ENCODE results near the gene STK24.
"Not testable (repeated sequence)": the region's sequence is repeated elsewhere in the genome, so short reads cannot be mapped to it uniquely, and the experiment has no call there.

Gene STK24

DNA sequence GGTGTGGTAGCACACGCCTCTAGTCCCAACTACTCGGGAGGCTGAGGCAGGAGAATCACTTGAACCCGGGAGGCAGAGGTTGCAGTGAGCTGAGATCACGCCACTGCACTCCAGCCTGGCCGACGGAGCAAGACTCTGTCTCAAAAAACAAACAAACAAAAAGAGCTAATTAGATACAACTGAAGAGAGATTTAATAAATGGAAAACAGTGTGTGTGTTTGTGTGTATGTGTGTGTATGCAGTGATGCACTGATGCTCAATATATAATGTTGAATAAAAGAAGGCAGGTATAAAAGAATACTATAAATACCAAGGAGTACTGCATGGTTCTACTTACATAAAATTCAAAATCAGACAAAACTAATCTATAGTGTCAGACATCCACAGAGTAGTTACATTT is 13.6 kb upstream of the STK24 start:
- DNase-seq (ENCODE audit: low spot score in 2 of 2); H3K27me3 Mint-ChIP-seq; H3K27ac Mint-ChIP-seq: not testable (repeated sequence)

DNA sequence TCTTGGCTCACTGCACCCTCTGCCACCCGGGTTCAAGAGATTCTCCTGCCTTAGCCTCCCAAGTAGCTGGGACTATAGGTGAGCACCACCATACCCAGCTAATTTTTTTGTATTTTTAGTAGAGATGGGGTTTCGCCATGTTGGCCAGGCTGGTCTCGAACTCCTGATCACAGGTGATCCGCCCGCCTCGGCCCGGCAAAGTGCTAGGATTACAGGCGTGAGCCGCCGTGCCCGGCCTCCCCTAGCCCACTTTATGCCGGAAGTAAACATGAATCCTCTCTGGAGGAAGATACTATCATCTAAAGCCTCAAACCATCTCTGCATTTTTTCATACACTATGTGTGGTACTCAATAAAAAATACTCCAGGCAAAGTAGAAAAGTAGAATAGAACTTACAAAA is 12.6 kb upstream of the STK24 start:
- H3K36me3 Mint-ChIP-seq; H3K4me1 Mint-ChIP-seq; H3K9me3 Mint-ChIP-seq; ATAC-seq (ENCODE audit: low read depth); H3K27ac Mint-ChIP-seq; DNase-seq (ENCODE audit: low spot score in 2 of 2); H3K4me3 Mint-ChIP-seq; H3K27me3 Mint-ChIP-seq: not testable (repeated sequence)

More for the DNA sequence above, 13.6 kb upstream of the STK24 start:
- not testable (repeated sequence) for ATAC-seq (ENCODE audit: low read depth); H3K4me1 Mint-ChIP-seq; H3K4me3 Mint-ChIP-seq; H3K36me3 Mint-ChIP-seq; H3K9me3 Mint-ChIP-seq

DNA sequence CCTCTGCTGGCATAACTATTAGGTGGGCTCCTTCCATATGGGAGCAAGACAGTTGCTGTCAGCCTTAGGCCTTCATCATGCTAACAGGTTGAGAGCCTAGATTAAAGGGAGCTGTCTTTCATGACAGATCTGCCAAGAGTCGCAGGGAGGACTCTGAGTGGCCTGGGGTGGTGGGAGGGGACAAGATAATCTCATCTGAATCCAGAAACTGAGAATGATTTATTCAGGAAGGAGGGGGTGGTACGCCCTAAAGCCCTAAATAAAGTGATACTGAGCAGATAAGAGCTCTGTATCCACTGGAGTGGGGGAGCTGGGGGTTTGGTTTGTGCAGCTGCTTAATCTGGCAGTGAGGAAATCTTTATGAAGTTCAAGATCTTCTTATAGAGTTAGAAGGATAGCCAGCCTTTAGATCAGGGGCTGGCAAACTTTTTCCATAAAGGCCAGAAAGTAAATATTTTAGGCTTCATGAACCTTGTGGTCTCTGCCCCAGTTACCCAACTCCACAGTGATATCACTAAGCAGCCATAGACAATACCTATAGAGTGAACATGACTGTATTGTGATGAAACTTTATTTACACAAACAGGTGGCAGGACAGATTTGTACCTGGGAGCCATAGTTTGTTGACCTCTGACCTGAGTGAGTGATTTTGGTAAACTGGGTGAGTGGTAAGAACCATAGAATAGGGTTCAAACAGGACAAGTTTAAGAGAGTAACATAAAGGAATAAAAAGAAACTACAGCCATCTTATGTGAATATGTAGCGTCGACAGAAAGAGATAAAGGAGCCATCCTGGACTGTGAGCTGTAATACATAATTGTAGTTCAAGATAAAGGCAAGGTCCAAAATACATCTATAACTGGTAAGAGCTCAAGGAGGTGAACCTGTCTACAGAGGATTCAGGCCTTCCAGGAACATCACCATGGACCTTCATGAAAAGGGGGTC is 9.8 kb upstream of the STK24 start:
- Mint-ChIP-seq H3K4me1 (no peaks in the 10 kb centered on the region), H3K27me3 (no peaks in the 10 kb centered on the region), H3K4me3 (no peak overlapping the region), H3K27ac (no peak overlapping the region), H3K9me3 (peaks cover 4% of the 10 kb centered on the region), H3K36me3 (no peaks in the 10 kb centered on the region)
- DNase-seq (ENCODE audit: low spot score in 2 of 2) (no peak), ATAC-seq (ENCODE audit: low read depth) (no peak)

DNA sequence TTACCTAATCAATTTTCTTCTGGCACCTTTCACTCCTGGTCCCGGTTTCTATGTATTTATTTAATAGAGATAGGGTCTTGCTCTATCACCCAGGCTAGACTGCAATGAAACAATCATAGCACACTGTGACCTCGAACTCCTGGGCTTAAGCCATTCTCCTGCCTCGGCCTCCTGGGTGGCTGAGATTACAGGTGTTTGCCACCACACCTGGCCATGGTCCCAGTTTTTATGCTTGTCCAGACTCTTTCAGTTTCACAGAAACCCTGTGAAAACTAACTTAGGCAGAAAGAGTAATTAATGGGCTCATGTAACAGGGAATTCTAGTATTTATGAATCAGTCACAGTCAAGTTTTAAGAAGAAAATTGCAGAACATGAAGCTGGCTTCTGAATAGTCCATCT is 9.0 kb upstream of the STK24 start:
- no peaks in the 10 kb centered on the region for H3K4me1 Mint-ChIP-seq
- DNase-seq (ENCODE audit: low spot score in 2 of 2) (no peak), ATAC-seq (ENCODE audit: low read depth) (no peak)
- H3K9me3 Mint-ChIP-seq: peaks cover 4% of the 10 kb centered on the region
- H3K27me3 Mint-ChIP-seq: no peaks in the 10 kb centered on the region
- no peaks in the 10 kb centered on the region for H3K36me3 Mint-ChIP-seq
- H3K4me3 Mint-ChIP-seq: no peak overlapping the region
- no peak overlapping the region for H3K27ac Mint-ChIP-seq

DNA sequence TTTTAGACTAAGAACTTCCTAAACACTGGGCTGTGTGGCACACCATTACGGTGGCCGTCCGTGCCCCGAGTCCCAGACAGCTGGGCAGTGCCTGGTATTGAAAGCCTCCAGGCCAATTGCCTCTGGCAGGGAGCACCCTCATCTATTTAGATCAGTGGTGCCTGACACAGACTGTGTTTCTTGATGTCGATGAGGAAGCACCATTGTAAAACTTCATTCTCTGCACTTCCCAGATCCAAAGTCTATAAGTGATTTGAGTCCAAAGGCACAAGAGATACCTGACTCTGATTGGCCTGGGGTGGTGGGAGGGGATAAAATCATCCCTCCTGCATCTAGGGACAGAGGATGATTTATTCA is 8.5 kb upstream of the STK24 start:
- Mint-ChIP-seq H3K27me3 (no peaks in the 10 kb centered on the region), H3K4me3 (no peak overlapping the region), H3K4me1 (no peaks in the 10 kb centered on the region), H3K27ac (no peak overlapping the region), H3K9me3 (peaks cover 4% of the 10 kb centered on the region), H3K36me3 (no peaks in the 10 kb centered on the region)
- no peak for DNase-seq (ENCODE audit: low spot score in 2 of 2)
- no peak for ATAC-seq (ENCODE audit: low read depth)

DNA sequence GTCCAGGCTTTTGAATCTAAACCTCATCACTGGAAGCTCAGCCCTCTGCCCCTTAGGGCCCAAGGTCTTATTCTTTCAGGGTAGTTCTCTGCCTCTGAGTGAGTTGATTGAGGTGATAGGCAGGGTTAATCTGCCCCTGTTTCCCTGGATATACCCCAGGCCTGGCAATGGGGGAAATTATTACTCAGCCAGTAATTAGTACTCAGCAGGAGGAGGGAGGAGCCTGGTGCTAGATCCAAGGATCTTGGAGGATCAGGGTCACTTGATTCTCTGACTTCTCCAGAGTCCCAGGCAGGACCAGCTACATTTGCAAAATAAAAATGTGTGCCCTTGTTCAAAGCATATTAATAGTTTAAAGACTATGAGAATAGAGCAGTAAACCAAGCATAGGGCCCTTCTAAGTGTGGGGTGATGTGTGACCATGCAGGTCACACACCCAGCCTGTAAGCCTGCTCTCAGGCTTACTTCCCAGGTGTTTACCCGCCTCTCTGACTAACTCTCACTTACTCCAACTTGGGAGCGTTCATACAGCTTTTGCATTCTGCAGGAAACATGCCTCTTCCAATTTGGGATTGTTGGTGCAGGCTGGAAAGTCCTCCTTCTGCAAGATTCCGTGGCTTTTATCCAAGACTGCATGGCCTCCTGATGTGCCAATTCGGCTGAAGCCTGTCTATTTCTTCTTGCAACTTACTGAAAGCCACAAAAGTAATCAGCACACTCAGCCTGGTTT is 7.9 kb upstream of the STK24 start:
- no peak for DNase-seq (ENCODE audit: low spot score in 2 of 2)

DNA sequence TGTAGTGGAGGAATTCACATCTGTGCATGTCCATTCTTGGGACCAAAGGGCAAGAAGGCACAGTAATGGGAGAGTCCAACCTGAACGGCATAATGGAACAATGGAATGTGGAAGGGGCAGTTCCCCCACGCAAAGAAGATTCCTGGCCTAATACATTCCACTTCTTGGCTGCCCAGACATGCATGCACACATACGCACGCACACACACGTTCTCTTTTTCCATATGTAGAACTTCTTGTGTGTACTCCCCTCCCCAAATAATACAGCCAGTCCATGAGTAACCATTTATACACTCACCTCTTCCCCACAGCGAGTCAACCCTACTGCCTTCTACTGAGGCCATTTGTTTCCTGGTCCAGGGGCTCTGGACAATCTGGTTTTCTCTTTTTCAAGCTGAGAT is 6.0 kb upstream of the STK24 start:
- no peaks in the 10 kb centered on the region for H3K9me3 Mint-ChIP-seq
- H3K27me3 Mint-ChIP-seq: no peaks in the 10 kb centered on the region
- peaks cover 2% of the 10 kb centered on the region for H3K4me1 Mint-ChIP-seq
- ATAC-seq (ENCODE audit: low read depth) (no peak), DNase-seq (ENCODE audit: low spot score in 2 of 2) (no peak)
- no peak overlapping the region for H3K4me3 Mint-ChIP-seq
- no peak overlapping the region for H3K27ac Mint-ChIP-seq
- no peaks in the 10 kb centered on the region for H3K36me3 Mint-ChIP-seq

More for the DNA sequence above, 7.9 kb upstream of the STK24 start:
- no peaks in the 10 kb centered on the region for H3K36me3 Mint-ChIP-seq
- H3K4me3 Mint-ChIP-seq: no peak overlapping the region
- H3K27ac Mint-ChIP-seq: no peak overlapping the region
- H3K4me1 Mint-ChIP-seq: no peaks in the 10 kb centered on the region
- no peaks in the 10 kb centered on the region for H3K27me3 Mint-ChIP-seq
- H3K9me3 Mint-ChIP-seq: peaks cover 2% of the 10 kb centered on the region
- no peak for ATAC-seq (ENCODE audit: low read depth)

DNA sequence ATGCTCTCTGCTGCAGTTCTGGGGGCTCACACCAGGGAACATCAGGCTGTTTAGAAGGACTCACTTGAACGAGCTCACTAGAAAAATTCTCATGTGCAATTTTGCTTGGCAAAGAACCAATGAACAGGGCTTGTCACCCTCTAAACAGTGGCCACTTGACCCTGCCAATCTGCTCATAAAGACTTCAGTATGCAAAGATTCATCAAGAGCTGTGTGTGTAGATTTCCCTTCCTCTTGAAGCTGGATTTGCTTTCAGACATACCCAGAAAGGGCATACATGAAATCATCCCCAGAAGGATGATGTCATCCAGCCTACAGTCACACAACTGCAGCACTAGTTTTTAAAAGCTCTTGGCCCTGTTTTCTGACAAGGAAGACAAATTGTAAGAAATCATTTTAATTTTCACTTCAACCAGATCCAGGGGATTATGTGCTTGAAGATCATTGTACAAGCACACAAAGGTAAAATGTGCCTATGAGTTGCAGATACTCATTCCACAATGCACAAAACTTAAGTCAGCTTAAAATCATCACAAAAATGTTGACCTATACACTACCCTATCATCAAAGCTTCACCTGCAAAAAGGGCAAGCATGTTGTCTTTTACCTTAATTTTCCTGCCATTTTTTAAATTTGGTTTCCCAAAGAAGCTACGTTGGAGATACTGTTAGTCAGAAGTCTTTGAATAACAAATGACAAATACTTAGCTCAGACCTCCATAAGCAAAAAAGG is 5.2 kb upstream of the STK24 start:
- Mint-ChIP-seq H3K27me3 (no peaks in the 10 kb centered on the region), H3K36me3 (no peaks in the 10 kb centered on the region), H3K4me3 (no peak overlapping the region), H3K9me3 (no peaks in the 10 kb centered on the region), H3K27ac (no peak overlapping the region), H3K4me1 (peaks cover 7% of the 10 kb centered on the region)
- DNase-seq (ENCODE audit: low spot score in 2 of 2): no peak
- ATAC-seq (ENCODE audit: low read depth): no peak

DNA sequence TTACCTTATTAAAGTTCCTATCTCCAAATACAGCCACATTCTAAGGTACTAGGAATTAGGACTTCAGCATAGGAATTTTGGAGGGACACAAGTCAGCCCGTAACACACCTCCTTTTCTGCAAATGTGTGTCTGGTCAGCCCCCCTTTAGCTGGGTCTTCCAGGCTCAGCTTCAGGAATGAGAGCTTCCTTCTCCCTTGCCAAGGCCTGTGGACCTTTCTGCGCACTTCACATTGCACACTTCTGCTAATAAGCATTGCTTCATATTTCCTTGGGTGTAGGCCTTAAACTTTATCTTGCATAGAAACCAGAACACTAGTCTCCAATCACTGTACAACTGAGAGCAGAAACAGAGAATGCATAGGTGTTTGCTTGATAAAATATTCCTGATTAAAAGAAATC is 4.5 kb upstream of the STK24 start:
- no peak for DNase-seq (ENCODE audit: low spot score in 2 of 2)
- Mint-ChIP-seq H3K36me3 (no peaks in the 10 kb centered on the region), H3K4me3 (no peak overlapping the region), H3K27me3 (no peaks in the 10 kb centered on the region), H3K27ac (no peak overlapping the region), H3K4me1 (peaks cover 7% of the 10 kb centered on the region), H3K9me3 (no peaks in the 10 kb centered on the region)
- ATAC-seq (ENCODE audit: low read depth): no peak

DNA sequence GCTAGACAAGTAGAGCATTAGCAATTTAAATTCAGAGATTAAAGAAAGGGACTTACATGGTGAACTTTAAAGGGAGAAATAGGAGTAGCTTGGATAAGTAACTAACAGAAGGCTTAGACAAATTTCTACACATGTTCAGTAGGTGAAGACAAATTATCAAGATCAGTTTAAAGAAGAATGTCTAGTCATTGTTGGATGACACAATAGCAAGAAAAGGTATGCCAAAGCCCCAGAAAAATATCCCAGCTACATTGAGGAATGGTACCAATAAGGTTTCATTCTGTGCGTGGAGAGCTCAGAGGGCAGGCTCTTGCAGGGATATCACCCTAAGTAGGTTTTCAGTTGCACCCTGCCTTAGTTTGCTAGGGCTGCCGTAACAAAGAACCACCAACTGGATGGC is 3.5 kb upstream of the STK24 start:
- Mint-ChIP-seq H3K9me3 (no peaks in the 10 kb centered on the region), H3K27ac (peak overlapping the region; percentile 8), H3K4me1 (peaks cover 7% of the 10 kb centered on the region), H3K27me3 (no peaks in the 10 kb centered on the region), H3K36me3 (no peaks in the 10 kb centered on the region), H3K4me3 (no peak overlapping the region)
- ATAC-seq (ENCODE audit: low read depth) (no peak), DNase-seq (ENCODE audit: low spot score in 2 of 2) (no peak)

DNA sequence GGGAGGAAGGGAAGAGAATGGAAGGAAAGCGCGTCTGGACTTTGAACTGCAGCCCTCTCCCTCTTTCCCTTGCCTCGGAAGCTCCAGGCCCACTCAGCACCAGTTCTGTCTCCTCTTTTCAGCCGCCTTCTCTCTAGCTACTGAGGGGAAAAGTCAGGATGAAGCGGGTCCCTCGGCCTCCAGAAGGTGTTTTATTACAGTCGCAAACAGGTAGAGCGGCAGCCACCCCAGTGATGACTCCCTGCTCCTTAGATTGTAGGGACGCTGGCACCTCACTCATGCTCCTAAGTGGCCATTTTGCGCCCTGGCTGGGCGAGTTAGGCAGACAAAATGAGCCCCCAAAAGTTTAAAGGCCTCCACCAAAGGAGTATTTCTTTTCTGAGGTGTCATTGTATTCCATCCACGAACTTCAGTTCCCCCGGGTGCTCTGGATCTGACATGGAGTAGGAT is 954 bp upstream of the STK24 start:
- Mint-ChIP-seq H3K9me3 (no peaks in the 10 kb centered on the region), H3K27me3 (no peaks in the 10 kb centered on the region), H3K36me3 (no peaks in the 10 kb centered on the region), H3K4me3 (peak overlapping the region; percentile 82), H3K27ac (peak overlapping the region; percentile 87), H3K4me1 (peaks cover 23% of the 10 kb centered on the region)
- DNase-seq (ENCODE audit: low spot score in 2 of 2): no peak
- ATAC-seq (ENCODE audit: low read depth): no peak

DNA sequence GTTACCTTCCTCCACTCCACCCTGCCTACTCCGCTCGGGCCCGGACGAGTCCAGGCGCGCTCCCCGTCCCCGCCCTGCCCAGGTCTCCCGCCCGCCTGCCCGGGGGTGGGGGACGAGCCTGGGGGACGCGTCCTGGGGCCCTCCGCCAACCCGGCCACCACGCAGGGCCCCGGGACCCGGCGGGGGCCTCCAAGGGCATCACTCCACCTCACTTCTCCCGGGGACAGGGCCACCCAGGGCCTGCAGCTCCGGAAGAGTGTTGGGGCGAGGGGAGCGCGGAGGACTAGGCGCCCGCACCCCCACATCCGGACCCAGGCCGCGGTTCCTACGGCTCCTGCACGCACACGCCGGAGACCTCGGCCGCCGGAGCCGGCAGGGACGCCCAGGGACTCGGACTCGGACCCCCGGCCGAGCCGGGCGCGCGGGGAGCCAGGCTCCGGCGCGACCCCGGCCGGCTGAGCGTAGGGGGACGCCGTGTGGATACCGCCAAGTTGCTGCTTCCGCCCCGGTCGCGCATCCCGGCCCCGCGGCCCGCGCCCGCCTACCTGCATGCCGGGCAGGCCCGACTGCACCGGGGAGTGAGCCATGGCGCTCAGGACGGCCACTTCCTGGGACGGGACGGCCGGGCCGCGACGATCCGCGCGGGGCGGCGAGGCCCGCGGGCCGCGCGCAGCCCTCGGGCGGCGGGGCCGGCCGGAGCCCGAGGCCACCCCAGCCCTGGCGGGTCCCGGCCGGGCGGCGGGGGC is 534 bp downstream of the STK24 start:
- H3K36me3 Mint-ChIP-seq: no peaks in the 10 kb centered on the region
- DNase-seq (ENCODE audit: low spot score in 2 of 2): peak; percentile 18 to 44
- H3K4me3 Mint-ChIP-seq: peak overlapping the region; percentile 86
- no peaks in the 10 kb centered on the region for H3K27me3 Mint-ChIP-seq
- peaks cover 37% of the 10 kb centered on the region for H3K4me1 Mint-ChIP-seq
- H3K27ac Mint-ChIP-seq: peak overlapping the region; percentile 97
- ATAC-seq (ENCODE audit: low read depth): peak; percentile 34
- no peaks in the 10 kb centered on the region for H3K9me3 Mint-ChIP-seq

DNA sequence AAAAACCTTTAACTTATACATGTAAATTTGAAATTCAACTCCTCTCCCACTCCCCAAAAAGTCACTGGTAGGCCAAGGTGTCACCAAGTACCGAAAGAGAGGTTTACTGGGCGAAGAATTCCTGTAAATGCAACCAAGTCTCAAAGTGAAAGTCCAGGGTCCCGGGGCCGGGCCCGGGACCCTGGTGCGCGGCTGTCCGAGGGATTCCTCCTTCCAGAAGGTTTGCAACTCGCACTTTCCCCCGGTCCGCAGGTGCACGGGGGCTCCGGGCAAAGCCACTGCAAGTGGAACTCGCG is 1.1 kb downstream of the STK24 start:
- peak overlapping the region; percentile 97 for H3K27ac Mint-ChIP-seq
- H3K4me1 Mint-ChIP-seq: peaks cover 42% of the 10 kb centered on the region
- no peaks in the 10 kb centered on the region for H3K9me3 Mint-ChIP-seq
- DNase-seq (ENCODE audit: low spot score in 2 of 2): no peak
- ATAC-seq (ENCODE audit: low read depth): no peak
- no peaks in the 10 kb centered on the region for H3K27me3 Mint-ChIP-seq
- H3K4me3 Mint-ChIP-seq: peak overlapping the region; percentile 86
- no peaks in the 10 kb centered on the region for H3K36me3 Mint-ChIP-seq
